GM18526 (cell line): ENCODE measurements around the gene SMIM12.

Experiments used
- POLR2A ChIP-seq: IDR thresholded peaks from 3 replicates; pipeline ENCODE4 v1.6.1; 2011; ENCODE audit not compliant: insufficient read length; ENCODE audit errors: extremely low read depth

Gene SMIM12

GRCh38 chr1:34864759-34865158 is 5.2 kb upstream of the SMIM12 start:
- TF ChIP-seq POLR2A = no peak

DNA sequence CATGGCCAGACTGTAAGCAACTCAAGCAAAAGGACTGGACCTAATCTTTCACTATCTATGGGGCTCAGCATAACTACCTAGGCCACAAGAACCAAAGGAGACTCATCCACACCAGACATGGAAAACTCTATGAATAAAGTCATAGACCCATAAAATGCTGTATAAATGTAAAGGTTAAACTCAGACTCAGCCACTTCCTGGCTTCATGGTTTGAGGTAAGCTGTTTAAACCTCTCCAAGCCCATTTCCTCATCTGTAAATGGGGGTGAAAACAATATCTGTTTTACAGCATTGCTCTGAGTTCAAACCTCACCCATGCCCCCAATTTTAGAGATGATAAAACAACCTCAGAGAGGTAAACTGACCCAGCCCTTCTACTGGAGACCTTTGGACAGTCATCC is 4.0 kb upstream of the SMIM12 start:
- TF ChIP-seq POLR2A = no peak

- no peak for TF ChIP-seq POLR2A
Measured at GRCh38 chr1:34858901-34859445, 576 bp downstream of the SMIM12 start.

DNA sequence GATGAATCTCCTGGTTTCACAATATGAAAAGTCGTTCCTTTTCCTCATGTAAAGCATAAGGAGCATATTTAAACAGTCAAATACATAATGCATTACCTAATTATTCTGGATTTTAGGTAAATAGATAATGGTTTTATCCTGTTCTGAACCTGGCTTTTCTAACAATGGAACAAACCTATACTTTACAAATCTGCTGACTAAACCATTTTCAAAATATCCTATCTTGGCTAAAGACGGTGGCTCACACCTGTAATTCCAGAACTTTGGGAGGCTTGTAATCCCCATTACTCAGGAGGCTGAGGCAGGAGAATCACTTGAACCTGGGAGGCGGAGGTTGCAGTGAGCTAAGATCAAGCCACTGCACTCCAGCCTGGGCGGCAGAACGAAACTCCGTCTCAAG is 2.9 kb downstream of the SMIM12 start:
- TF ChIP-seq POLR2A = no peak

DNA sequence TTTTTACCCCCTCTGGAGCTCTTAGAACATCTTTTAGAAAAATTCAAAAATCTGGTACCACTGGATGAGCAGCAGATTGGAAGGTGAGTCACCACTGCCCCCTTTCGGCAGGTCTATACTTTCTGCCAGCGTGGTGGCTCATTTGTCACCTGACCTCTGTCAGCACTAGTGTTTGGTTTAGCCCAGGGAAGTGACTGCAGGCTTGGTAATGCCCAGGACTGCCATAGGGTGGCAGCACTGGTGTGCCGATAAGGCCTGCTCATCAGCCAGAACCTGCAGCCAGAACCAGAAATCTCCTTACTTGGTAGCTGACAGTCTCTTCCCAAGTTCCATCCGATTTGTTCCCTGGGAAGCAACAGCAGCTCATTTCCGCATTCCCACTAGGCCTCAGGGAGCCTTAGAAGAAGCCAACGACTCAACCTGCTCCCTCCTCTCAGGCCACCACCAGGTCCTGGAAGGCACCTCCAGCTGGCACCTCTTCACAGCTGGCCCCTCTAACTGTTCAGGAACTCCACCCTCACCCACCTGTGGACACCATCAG is 6.8 kb downstream of the SMIM12 start:
- no peak for TF ChIP-seq POLR2A

DNA sequence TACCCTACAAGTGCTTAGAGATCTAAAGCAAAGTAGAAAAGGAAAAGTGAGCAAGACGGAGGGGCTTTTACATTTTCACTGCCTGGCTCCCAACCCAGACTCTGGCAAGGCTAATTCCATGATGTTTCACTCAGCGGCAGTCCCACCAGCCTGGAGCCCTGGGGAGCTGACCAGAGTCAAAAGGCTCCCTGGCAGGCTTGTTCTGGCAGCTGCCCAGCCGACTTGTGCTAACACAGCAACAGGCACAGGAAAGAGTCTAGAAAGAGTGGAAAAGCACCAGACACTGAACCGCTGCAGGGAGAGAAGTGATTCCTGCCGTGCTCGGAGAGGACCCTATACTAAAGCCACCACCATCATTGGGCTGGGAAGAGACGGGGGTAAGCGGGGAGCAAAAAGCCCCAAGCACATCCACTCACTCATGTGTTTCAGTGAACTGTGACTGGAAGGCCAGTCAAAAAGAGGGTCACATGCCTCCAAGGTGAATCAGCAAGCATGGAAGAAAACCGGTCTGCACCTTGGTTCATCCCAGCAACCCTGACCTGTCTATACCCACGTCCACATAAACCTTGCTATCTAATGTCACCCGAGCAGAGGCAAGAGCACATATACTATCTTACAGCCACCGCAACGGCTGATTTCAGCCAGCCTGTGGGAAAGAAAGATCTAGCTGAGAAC is 8.0 kb downstream of the SMIM12 start:
- no peak for TF ChIP-seq POLR2A

GRCh38 chr1:34850382-34850781 is 9.2 kb downstream of the SMIM12 start:
- no peak for TF ChIP-seq POLR2A

- TF ChIP-seq POLR2A = no peak
Measured at GRCh38 chr1:34847094-34847493, 12.5 kb downstream of the SMIM12 start.

- TF ChIP-seq POLR2A = no peak
Measured at GRCh38 chr1:34846265-34846664, 13.3 kb downstream of the SMIM12 start.

DNA sequence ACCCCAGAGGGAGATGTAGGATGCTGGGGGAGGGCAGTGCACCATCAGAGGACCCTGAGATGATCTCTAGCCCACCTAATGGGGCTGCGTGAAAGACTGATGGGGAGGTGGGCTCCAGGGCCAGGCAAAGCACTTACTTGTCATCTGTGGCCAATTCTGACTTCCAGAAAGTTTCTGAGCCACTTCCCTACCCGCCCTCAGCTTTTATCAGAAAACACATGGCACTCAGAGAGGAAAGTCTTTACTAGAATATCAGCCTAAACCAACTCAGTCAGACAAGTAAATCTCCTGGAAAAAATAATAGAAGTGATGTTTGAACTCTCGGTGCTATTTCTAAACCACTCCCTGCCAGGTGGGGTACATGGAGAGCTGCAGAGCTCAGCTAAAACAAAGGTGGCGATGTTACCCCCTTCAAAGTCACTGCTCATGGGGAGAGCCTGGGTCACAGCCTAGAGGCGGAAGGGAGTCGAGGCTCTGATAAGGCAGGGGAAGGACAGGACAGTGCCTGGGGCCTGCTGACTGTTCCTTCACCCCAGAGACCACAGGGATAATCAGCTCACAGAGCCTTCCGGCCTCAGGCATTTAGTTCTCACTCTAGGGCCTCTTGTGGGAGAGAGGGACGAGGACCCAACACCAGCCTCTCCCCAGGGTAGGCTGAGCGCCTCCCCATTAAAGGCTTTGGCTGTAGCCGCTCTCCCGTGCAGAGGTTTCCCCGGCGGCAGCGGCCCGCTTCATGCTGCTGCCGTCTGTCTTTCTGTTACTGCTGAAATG is 14.2 kb downstream of the SMIM12 start:
- no peak for TF ChIP-seq POLR2A

- no peak for TF ChIP-seq POLR2A
Measured at GRCh38 chr1:34844252-34844634, 15.3 kb downstream of the SMIM12 start.

DNA sequence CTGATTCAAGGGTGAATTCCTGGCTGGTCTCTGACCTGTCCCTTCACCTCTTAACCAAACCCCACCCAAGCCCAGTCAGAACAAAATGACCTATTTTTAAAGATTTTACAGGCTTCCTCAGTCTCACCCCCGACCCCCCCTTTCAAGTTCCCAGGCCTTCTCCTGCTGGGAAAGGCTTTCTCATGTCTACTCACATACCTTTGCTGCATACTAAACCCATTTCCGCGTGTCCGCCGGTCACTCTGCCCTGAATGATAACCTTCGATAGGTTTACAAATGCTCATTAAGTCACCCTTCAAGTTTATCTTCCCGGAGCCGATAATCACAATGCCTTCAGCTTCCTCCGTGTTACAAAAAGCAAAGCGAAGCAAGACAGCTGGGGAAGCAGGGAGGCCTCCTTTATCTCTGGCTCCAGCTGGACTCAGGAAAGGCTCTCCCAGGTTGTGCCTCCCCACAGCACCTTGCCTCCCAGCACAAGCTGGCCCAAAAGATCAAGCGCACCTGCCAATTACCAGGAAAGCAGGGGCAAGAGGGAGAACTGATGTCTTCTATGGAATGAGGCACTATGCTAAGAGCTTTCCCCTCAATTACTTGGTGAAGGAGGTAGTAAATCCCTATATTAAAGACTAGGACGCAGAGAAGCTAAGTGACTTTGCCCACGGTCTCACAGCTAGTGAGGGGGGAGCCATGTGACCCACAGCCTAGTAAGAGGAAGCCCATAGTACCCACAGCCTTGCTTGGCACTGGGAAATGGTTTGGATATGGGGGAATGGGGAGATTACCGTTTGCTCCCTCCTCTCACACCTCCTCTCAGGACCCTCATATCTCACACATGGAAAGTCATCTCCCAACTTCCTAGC is 15.9 kb downstream of the SMIM12 start:
- TF ChIP-seq POLR2A = no peak

DNA sequence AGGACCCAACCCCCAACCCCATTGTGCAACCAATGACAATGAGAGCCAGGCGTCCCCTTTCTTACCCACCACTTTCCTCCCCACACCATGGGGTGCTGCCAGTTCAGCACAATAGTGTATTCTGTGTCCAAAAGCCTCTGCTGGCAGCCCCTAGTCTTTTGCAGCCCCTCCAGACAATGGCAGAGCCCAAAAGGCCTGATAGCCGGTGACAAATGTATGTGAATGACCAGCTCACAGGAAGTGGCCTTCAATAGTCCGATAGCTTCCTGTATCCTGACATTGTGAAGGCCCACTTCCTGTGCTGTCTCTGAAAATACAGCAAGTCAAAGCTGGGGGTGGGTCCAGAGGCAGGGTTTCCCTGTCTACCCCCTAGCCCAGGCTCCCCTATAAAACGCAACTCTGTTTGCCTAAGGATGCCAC is 16.6 kb downstream of the SMIM12 start:
- TF ChIP-seq POLR2A = no peak

- TF ChIP-seq POLR2A = no peak
Measured at GRCh38 chr1:34842073-34842472, 17.5 kb downstream of the SMIM12 start.

GRCh38 chr1:34840426-34840825 is 19.1 kb downstream of the SMIM12 start:
- no peak for TF ChIP-seq POLR2A
